Keratinocyte (primary cell): ENCODE data around the gene ETF1. TPM values are rescaled to one million over a fixed set of nuclear protein-coding genes. Genes with fewer than 3 reads are reported as not detected.

Experiments
- DNase-seq: peaks from one replicate; pipeline ENCODE4 v3.0.0-alpha.2; 2011; ENCODE audit warnings: low read depth, missing footprints, low spot score
- FAIRE-seq: peaks from 2 replicates; lab custom pipeline; 2011; peaks lifted over from hg19 to GRCh38; lab: Jason Lieb, UNC
- H2AFZ ChIP-seq: 2 replicates; pipeline ENCODE4 v1.6.0; 2012; ENCODE audit warnings: low read length, control low read depth, inconsistent platforms; ENCODE audit not compliant: control insufficient read depth
- H3K27ac ChIP-seq: 2 replicates; pipeline ENCODE4 v1.5.1; 2011; ENCODE audit warnings: low read length; ENCODE audit not compliant: control insufficient read depth, insufficient read depth
- H3K27me3 ChIP-seq: 3 replicates; pipeline ENCODE4 v1.6.0; 2011; ENCODE audit warnings: low read length; ENCODE audit not compliant: control insufficient read depth, insufficient read depth; ENCODE audit errors: extremely low read depth
- H3K36me3 ChIP-seq, 2 experiments: 2 replicates in 1 of 2; 3 replicates in 1 of 2; pipeline ENCODE4 v1.5.1; 2011; ENCODE audit warnings: low read length in 2 of 2, mild to moderate bottlenecking in 1 of 2; ENCODE audit not compliant: control insufficient read depth in 2 of 2, insufficient read depth in 2 of 2; ENCODE audit errors: extremely low read depth in 1 of 2
- H3K4me1 ChIP-seq: 3 replicates; pipeline ENCODE4 v1.5.1; 2011; ENCODE audit warnings: low read length; ENCODE audit not compliant: control insufficient read depth, insufficient read depth; ENCODE audit errors: extremely low read depth
- H3K4me2 ChIP-seq: 3 replicates; pipeline ENCODE4 v1.6.0; 2011; ENCODE audit warnings: low read depth, low read length; ENCODE audit not compliant: control insufficient read depth, insufficient read depth; ENCODE audit errors: extremely low read depth
- H3K4me3 ChIP-seq, 3 experiments: fragments of 200-600 bp in 1 of 3; sonication (generic) in 1 of 3; 2 replicates in 2 of 3; 3 replicates in 1 of 3; pipeline ENCODE4 v1.5.1; 2011 to 2016; ENCODE audit warnings: low read length in 3 of 3, mild to moderate bottlenecking in 3 of 3, control low read depth in 2 of 3, inconsistent platforms in 1 of 3, low read depth in 1 of 3, mixed read lengths in 1 of 3, mixed run types in 1 of 3, moderate library complexity in 1 of 3; ENCODE audit not compliant: control insufficient read depth in 2 of 3, insufficient read depth in 2 of 3; ENCODE audit errors: extremely low read depth in 1 of 3
- H3K79me2 ChIP-seq: 2 replicates; pipeline ENCODE4 v1.6.0; 2012; ENCODE audit warnings: low read length; ENCODE audit not compliant: control insufficient read depth, insufficient read depth
- H3K9ac ChIP-seq: 3 replicates; pipeline ENCODE4 v1.6.0; 2011; ENCODE audit warnings: low read length; ENCODE audit not compliant: control insufficient read depth, insufficient read depth; ENCODE audit errors: extremely low read depth
- H3K9me1 ChIP-seq: 3 replicates; pipeline ENCODE4 v1.6.0; 2011; ENCODE audit warnings: low read length; ENCODE audit not compliant: control insufficient read depth, insufficient read depth; ENCODE audit errors: extremely low read depth
- H3K9me3 ChIP-seq: 2 replicates; pipeline ENCODE4 v1.5.1; 2012; ENCODE audit warnings: low read depth, low read length; ENCODE audit not compliant: control insufficient read depth
- H4K20me1 ChIP-seq: 3 replicates; pipeline ENCODE4 v1.6.0; 2011; ENCODE audit warnings: low read length; ENCODE audit not compliant: control insufficient read depth, insufficient read depth; ENCODE audit errors: extremely low read depth
- EZH2 ChIP-seq: IDR thresholded peaks from one replicate; pipeline ENCODE4 v1.6.1; 2012; ENCODE audit warnings: inconsistent platforms, mild to moderate bottlenecking, low read length, moderate library complexity
- dilution Hi-C: fragments of 300-500 bp; cut with MboI; formaldehyde crosslinking; loops from one replicate; pipeline ENCODE4 v1.7.0; 2020; ENCODE audit warnings: low sequenced_read_pairs; ENCODE audit not compliant: extremely low pct_ligation_motif_present
- polyA plus RNA-seq, 5 experiments: library from polyadenylated mRNA; depleted of rRNA in 3 of 5; stranded (reverse) in 3 of 5; stranded (forward) in 1 of 5; unstranded in 1 of 5; fragments of >200 nt; gene quantifications; 1 replicate in 1 of 5; 2 replicates in 3 of 5; 3 replicates in 1 of 5; pipeline versions ENCODE4 v1.2.1 to v1.2.3, GENCODE V29; 2011 to 2012; ENCODE audit warnings: missing spikeins in 2 of 5, low read depth in 1 of 5, low replicate concordance in 1 of 5
- TF ChIP-seq, protein P1 (sequence below), 3 experiments: IDR thresholded peaks in 1 of 3; conservative IDR thresholded peaks in 1 of 3; optimal IDR thresholded peaks in 1 of 3; 2 replicates in 2 of 3; 3 replicates in 1 of 3; pipeline versions ENCODE3 to v1.5.1; 2011; ENCODE audit warnings: low read length in 3 of 3, mild to moderate bottlenecking in 3 of 3, moderate library complexity in 2 of 3, control low read depth in 1 of 3, inconsistent platforms in 1 of 3; ENCODE audit not compliant: insufficient read depth in 2 of 3; ENCODE audit errors: extremely low read depth in 1 of 3

The ETF1 gene
- polyA plus RNA-seq, 1 donor (not counting 4 experiments of a cell fraction or from before 2014, with no cell fraction given): 137 TPM

DNA sequence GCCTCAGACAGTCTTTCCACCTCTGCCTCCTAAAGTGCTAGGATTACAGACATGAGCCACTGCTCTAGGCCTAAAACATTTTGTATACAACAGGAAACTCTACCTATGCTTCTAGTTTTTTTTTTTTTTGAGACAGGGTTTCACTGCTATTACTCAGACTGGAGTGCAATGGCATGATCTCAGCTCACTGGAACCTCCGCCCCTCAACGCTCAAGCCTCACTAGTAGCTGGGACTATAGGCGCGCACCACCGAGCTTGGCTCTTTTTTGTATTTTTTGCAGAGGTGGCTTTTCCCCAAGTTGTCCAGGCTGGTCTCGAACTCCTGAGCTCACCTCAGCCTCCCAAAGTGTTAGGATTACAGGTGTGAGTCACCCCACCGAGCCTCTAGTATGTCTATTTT is 26.7 kb upstream of the ETF1 start:
- H3K79me2 ChIP-seq: peaks cover 87% of the 10 kb centered on the region
- no peak overlapping the region for H3K27ac ChIP-seq
- peaks cover 46 to 55% of the 10 kb centered on the region in 2 experiments for H3K36me3 ChIP-seq
- H3K9me1 ChIP-seq: no peaks in the 10 kb centered on the region
- H4K20me1 ChIP-seq: peaks cover 16% of the 10 kb centered on the region
- no peaks in the 10 kb centered on the region for H3K27me3 ChIP-seq
- DNase-seq (no peak), FAIRE-seq (no peak)
- no peak overlapping the region for H3K9ac ChIP-seq
- no peak overlapping the region for H3K4me3 ChIP-seq
- H3K9me3 ChIP-seq: no peaks in the 10 kb centered on the region
- H2AFZ ChIP-seq: no peak overlapping the region
- dilution Hi-C loops: no loop called here
- peaks cover 7% of the 10 kb centered on the region for H3K4me1 ChIP-seq
- TF ChIP-seq, protein P1, sequence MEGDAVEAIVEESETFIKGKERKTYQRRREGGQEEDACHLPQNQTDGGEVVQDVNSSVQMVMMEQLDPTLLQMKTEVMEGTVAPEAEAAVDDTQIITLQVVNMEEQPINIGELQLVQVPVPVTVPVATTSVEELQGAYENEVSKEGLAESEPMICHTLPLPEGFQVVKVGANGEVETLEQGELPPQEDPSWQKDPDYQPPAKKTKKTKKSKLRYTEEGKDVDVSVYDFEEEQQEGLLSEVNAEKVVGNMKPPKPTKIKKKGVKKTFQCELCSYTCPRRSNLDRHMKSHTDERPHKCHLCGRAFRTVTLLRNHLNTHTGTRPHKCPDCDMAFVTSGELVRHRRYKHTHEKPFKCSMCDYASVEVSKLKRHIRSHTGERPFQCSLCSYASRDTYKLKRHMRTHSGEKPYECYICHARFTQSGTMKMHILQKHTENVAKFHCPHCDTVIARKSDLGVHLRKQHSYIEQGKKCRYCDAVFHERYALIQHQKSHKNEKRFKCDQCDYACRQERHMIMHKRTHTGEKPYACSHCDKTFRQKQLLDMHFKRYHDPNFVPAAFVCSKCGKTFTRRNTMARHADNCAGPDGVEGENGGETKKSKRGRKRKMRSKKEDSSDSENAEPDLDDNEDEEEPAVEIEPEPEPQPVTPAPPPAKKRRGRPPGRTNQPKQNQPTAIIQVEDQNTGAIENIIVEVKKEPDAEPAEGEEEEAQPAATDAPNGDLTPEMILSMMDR (optimal IDR thresholded peaks at IDR 0.05 in 1 of 3, IDR thresholded peaks at IDR 0.05 in 1 of 3, conservative IDR thresholded peaks at IDR 0.05 in 1 of 3; ENCODE audit: extremely low read depth in 1 of 3, insufficient read depth in 2 of 3, low read length in 3 of 3): no peak
- no peak for TF ChIP-seq EZH2
- no peak overlapping the region for H3K4me2 ChIP-seq

DNA sequence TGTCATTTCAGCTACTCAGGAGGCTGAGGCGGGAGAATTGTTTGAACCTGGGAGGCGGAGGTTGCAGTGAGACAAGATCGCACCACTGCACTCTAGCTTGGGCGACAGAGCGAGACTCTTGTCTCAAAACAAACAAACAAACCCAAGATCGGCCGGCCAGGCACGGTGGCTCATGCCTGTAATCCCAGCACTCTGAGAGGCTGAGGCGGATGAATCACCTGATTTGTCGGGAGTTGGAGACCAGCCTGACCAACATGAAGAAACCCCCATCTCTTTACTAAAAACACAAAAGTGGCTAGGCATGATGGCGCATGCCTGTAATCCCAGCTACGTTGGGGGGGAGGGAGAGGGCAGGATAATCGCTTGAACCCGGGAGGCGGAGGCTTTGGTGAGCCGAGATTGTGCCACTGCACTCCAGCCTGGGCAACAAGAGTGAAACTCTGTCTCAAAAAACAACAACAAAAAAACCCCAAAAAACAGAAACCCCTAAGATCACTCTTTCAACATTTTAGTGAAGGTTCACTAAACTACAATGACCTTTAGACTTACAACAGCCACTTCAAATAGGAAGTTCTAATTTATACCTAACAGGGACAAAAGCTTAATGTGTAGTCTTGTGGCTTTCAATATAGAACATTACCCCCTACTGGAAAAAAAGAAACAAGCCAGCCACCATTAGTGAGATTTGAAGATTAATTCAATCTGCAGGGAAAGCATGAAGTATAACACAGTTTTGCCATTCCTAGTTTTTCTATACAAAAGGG is 25.2 kb upstream of the ETF1 start:
- no peaks in the 10 kb centered on the region for H3K4me1 ChIP-seq
- peaks cover 19% of the 10 kb centered on the region for H4K20me1 ChIP-seq
- no peak overlapping the region for H2AFZ ChIP-seq
- no peaks in the 10 kb centered on the region for H3K9me3 ChIP-seq
- no peak overlapping the region for H3K4me3 ChIP-seq
- dilution Hi-C loops: no loop called here
- no peak overlapping the region for H3K9ac ChIP-seq
- H3K27ac ChIP-seq: no peak overlapping the region
- DNase-seq (no peak), FAIRE-seq (no peak)
- no peaks in the 10 kb centered on the region for H3K27me3 ChIP-seq
- no peak overlapping the region for H3K4me2 ChIP-seq
- peaks cover 85% of the 10 kb centered on the region for H3K79me2 ChIP-seq
- H3K9me1 ChIP-seq: no peaks in the 10 kb centered on the region
- H3K36me3 ChIP-seq: peaks cover 47 to 57% of the 10 kb centered on the region in 2 experiments
- no peak for TF ChIP-seq EZH2
- TF ChIP-seq, protein P1 (optimal IDR thresholded peaks at IDR 0.05 in 1 of 3, IDR thresholded peaks at IDR 0.05 in 1 of 3, conservative IDR thresholded peaks at IDR 0.05 in 1 of 3; ENCODE audit: extremely low read depth in 1 of 3, insufficient read depth in 2 of 3, low read length in 3 of 3): no peak
